CD4-positive, alpha-beta T cell treated with Interleukin-17A for 1 hour (primary cell): ENCODE results near the gene PIGK.
"Not testable (repeated sequence)": the region's sequence is repeated elsewhere in the genome, so short reads cannot be mapped to it uniquely, and the experiment has no call there.

Source experiments
- DNase-seq: peaks from one replicate; pipeline ENCODE4 v3.0.0-alpha.2; 2020

The PIGK gene

GRCh38 chr1:77188770-77189169 lies 30.5 kb downstream of the PIGK start:
- no peak for DNase-seq

- not testable (repeated sequence) for DNase-seq
Observed at GRCh38 chr1:77186907-77187306, 32.3 kb downstream of the PIGK start.

- no peak for DNase-seq
Observed at GRCh38 chr1:77182083-77182482, 37.1 kb downstream of the PIGK start.

GRCh38 chr1:77179632-77180031 lies 39.6 kb downstream of the PIGK start:
- no peak for DNase-seq

DNA sequence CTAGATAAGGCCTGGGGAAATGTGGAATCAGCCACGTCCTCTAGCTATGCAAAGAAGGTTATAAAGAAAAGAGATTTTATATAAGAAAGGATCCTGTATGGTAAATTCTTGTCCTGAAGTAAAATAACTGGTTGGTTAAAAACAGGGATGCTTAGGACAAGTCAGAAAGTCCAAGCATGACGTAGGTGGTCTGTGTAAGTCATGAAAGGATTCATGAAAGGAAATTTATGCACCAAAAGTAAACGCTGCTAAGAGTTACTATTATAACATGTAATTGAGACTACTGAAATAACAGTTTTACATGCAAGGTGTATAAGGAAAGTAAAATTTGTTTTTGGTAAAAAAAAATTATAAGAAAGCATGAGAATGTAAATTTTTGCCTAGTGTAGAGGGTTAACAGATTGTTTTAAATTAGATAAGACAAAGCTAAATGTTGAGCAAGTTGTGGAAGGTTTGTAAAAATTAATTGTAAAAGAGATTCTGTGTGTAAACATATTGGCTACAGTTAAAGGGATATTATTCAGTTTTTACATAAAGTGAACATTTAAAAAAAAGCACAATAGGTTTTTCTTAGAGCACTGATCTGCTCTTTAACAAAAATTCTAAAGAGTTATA lies 43.9 kb downstream of the PIGK start:
- DNase-seq: no peak

GRCh38 chr1:77170687-77171086 lies 48.5 kb downstream of the PIGK start:
- DNase-seq: no peak

DNA sequence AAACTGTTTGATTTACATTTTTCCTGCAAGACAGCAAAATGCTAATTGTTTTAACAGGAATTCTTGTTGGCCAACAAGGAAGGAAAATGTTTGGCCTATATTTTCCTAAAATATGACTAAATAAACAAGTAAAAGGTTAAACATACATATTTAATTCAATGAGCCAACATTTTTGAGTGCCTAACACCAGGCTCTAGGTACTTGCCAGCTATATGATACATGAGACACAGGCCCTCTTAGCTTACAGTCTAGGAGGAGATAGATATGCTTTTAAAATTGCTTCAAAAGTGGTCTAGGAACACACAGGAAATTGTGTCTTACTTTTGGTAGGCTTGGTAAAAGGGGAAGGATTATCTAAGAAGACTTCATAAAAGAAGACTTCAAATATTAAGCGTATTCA lies 50.9 kb downstream of the PIGK start:
- DNase-seq: no peak

GRCh38 chr1:77164434-77164944 lies 54.7 kb downstream of the PIGK start:
- no peak for DNase-seq

DNA sequence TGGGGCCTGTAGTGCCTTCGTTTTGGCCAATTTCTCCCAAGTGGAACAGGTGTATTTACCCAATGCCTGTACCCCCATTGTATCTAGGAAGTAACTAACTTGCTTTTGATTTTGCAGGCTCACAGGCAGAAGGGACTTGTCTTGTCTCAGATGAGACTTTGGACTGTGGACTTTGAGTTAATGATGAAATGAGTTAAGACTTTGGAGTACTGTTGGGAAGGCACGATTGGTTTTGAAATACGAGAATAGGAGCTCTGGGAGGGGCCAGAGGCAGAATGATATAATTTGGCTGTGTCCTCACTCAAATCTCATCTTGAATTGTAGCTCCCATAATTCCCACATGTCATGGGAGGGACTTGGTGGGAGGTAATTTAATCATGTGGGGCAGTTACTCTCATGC lies 59.5 kb downstream of the PIGK start:
- not testable (repeated sequence) for DNase-seq

- DNase-seq: no peak
Observed at GRCh38 chr1:77156214-77156613, 63.0 kb downstream of the PIGK start.

- DNase-seq: no peak
Observed at GRCh38 chr1:77146270-77146669, 73.0 kb downstream of the PIGK start.

DNA sequence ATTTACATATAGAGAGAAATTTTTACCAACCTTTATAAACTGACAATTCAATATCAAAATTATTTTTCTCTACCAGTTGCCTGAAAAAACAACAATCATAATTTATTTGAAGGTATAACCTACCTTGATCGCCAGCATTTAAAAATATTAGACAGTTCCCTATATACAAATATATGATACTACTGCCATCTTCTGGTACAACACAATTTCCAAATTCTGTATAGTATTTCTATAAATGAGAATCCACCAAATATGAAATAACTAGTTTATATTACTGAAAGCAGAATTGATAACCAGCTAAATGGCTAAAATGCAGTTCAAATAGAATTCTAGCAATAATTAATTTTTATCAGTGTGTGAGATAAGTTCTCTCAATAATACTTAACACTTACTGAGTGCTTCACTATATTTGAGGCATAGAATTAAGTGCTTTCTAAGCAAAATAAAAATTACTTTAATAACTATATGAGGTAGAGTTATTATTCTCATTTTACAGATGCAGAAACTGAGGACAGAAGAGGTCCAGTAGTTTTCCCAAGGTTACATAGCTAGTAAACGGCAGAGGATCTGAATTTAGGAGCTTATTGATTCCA lies 75.6 kb downstream of the PIGK start:
- peak; percentile 23 for DNase-seq

DNA sequence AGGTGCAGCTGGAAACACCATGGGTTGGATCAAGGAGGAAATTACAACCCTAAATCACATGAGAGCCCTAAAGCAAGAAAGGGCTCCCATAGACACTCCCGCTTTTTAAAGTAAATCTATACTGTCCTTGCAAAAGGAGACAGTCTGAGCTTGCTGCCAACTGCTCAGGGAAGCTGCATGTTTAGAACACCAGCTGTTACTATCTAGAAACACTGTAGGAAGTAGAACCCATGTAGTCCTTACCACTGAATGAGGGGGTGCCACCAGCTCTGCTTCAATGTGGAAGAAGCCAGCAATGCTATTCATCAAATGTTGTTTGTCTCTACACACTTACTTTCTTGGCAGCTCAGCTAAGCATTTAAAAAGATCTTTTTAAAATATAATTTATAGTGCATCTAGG lies 79.8 kb downstream of the PIGK start:
- no peak for DNase-seq

GRCh38 chr1:77134359-77134758 lies 84.9 kb downstream of the PIGK start:
- no peak for DNase-seq

- no peak for DNase-seq
Observed at GRCh38 chr1:77133731-77134358, 85.4 kb downstream of the PIGK start.

DNA sequence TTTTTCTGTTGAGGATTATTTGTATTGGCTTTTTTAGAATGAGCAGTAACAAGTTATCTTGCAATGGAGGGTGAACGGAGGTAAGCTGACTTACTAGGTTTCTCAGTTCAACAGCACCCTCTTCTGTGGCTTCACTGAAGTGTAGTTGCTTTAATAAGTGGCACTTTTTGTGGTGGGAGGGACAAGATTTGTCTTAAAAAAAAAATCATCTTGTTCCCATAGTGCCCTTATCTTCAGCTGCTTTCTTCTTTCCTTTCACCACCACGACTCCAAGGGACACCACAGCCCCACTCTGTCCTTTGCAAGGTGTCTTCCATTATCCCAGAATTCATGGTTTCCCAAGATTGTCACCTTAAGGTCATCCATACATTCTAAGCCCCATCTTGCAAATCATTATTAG lies 92.9 kb downstream of the PIGK start:
- peak; percentile 47 for DNase-seq

- no peak for DNase-seq
Observed at GRCh38 chr1:77121503-77121902, 97.7 kb downstream of the PIGK start.

GRCh38 chr1:77120950-77121349 lies 98.3 kb downstream of the PIGK start:
- DNase-seq: no peak

GRCh38 chr1:77118712-77119111 lies 100.5 kb downstream of the PIGK start:
- no peak for DNase-seq

GRCh38 chr1:77104672-77105071 lies 114.6 kb downstream of the PIGK start:
- DNase-seq: no peak

- DNase-seq: no peak
Observed at GRCh38 chr1:77103486-77103885, 115.7 kb downstream of the PIGK start.

GRCh38 chr1:77100875-77101274 lies 118.4 kb downstream of the PIGK start:
- no peak for DNase-seq

GRCh38 chr1:77096496-77097255 lies 122.6 kb downstream of the PIGK start:
- DNase-seq: no peak

- no peak for DNase-seq
Observed at GRCh38 chr1:77095236-77095635, 124.0 kb downstream of the PIGK start.
